ENCODE measurements around the gene UBD. TPM values are rescaled to one million over a fixed set of nuclear protein-coding genes. Genes with fewer than 3 reads are reported as not detected.
A peak's percentile ranks its signal among the peaks of the same experiment; 100 is the strongest.

UBD gene
- total and polyA plus RNA-seq, 10 of the 15 experiments (the other 5 are each of a cell fraction or from before 2014, with no cell fraction given), result 23.4 to 101 (median 35.7) TPM

GRCh38 chr6:29564875-29565274 is 5.3 kb upstream of the UBD start:
- H3K27me3 ChIP-seq (replicated peaks in 1 of 2; ENCODE audit: control insufficient read depth in 2 of 2, insufficient read depth in 2 of 2, low read length in 1 of 2), result no peaks in the 10 kb centered on the region; a peak in 1 of 4 replicates
- ChIA-PET CTCF (interaction anchor here (0.7 kb wide), 1 partner anchor 925 kb away, joined by 3 read pairs; no protein-coding TSS in a partner anchor), RAD21 (ENCODE audit: unreplicated experiment) (no interaction called here), SMC1A (ENCODE audit: uncharacterized antibody, unreplicated experiment) (interaction anchor here (1.0 to 1.6 kb wide), 6 partner anchors 10 to 57 kb away, joined by 3 to 4 read pairs (median 4); a partner anchor contains a TSS), POLR2A (no interaction called here)
- BruUV-seq (replicated peaks), result no TSS peak
- no peak overlapping the region for H3K4me2 ChIP-seq (ENCODE audit: control insufficient read depth, insufficient read depth)
- ATAC-seq (peak; percentile 76), FAIRE-seq (no peak), DNase-seq (ENCODE audit: low read depth, low spot score) (no peak)
- in situ Hi-C loops (cut with MboI), result no loop called here
- no peaks in the 10 kb centered on the region for H4K20me1 ChIP-seq (ENCODE audit: control insufficient read depth, insufficient read depth)
- H3K9ac ChIP-seq (ENCODE audit: control insufficient read depth, insufficient read depth, low read length), result no peak overlapping the region
- TF ChIP-seq CHD4 (IDR thresholded peaks at IDR 0.05) (no peak), BCLAF1 (IDR thresholded peaks at IDR 0.05) (no peak), CREM (IDR thresholded peaks at IDR 0.05; ENCODE audit: low read depth) (peak; percentile 52; the same call in 1 of the 2 replicates), EED (IDR thresholded peaks at IDR 0.05; ENCODE audit: low read depth) (no peak), SRF (IDR thresholded peaks at IDR 0.05; ENCODE audit: low read depth in 2 of 2, low read length in 2 of 2) (no peak), NBN (IDR thresholded peaks at IDR 0.05) (no peak), RFX5 (IDR thresholded peaks at IDR 0.05; ENCODE audit: low read depth, low read length) (peak; percentile 97), CBX5 (IDR thresholded peaks at IDR 0.05; ENCODE audit: low read depth) (no peak), HDGF (IDR thresholded peaks at IDR 0.05) (no peak), TARDBP (IDR thresholded peaks at IDR 0.05; ENCODE audit: borderline replicate concordance) (no peak), CREB1 (IDR thresholded peaks at IDR 0.05; ENCODE audit: low read depth) (peak; percentile 82), BRCA1 (IDR thresholded peaks at IDR 0.05; ENCODE audit: low read depth, low read length) (no peak), IKZF2 (IDR thresholded peaks at IDR 0.05) (no peak), IRF3 (IDR thresholded peaks at IDR 0.05) (no peak), NFYB (IDR thresholded peaks at IDR 0.05; ENCODE audit: insufficient read depth, low read depth, low read length) (peak; percentile 69), MEF2B (IDR thresholded peaks at IDR 0.05; ENCODE audit: partially characterized antibody, poor library complexity, severe bottlenecking) (no peak)
- H3K36me3 ChIP-seq (ENCODE audit: control insufficient read depth in 2 of 2, insufficient read depth in 2 of 2, low read length in 1 of 2), result no peaks in the 10 kb centered on the region
- intact Hi-C loops (cut with micrococcal nuclease; ENCODE audit: unreplicated experiment), result no loop called here
- no peaks in the 10 kb centered on the region for H3K9me3 ChIP-seq (replicated peaks; ENCODE audit: control insufficient read depth, insufficient read depth, low read length)
- H3K79me2 ChIP-seq (ENCODE audit: control insufficient read depth, insufficient read depth, low read length), result no peaks in the 10 kb centered on the region
- no peak overlapping the region for H3K4me3 ChIP-seq
- no peak overlapping the region for H2AFZ ChIP-seq (ENCODE audit: control insufficient read depth, low read depth, low read length)
- 0 out of 2 replicates have a peak, but pooled peaks cover 2% of the 10 kb centered on the region for H3K4me1 ChIP-seq (ENCODE audit: control insufficient read depth, insufficient read depth, low read length)
- H3K27ac ChIP-seq (ENCODE audit: control insufficient read depth, insufficient read depth), result no peak overlapping the region

Data from GM12878 (cell line).